Osteoblast (primary cell): ENCODE measurements around the gene ZNF74. TPM values are rescaled to one million over a fixed set of nuclear protein-coding genes. Genes with fewer than 3 reads are reported as not detected.
"Not testable (repeated sequence)": the region's sequence is repeated elsewhere in the genome, so short reads cannot be mapped to it uniquely, and the experiment has no call there.

Experiments
- DNase-seq: peaks from one replicate; pipeline ENCODE4 v3.0.0; 2011; ENCODE audit warnings: low spot score, mixed read lengths; ENCODE audit not compliant: insufficient read length; ENCODE audit errors: missing footprints
- H2AFZ ChIP-seq: 2 replicates; pipeline ENCODE4 v1.6.0; 2011; ENCODE audit warnings: mild to moderate bottlenecking, low read length
- H3K27ac ChIP-seq: 2 replicates; pipeline ENCODE4 v1.5.1; 2011; ENCODE audit warnings: mild to moderate bottlenecking, low read depth, low read length, moderate library complexity
- H3K27me3 ChIP-seq: 2 replicates; pipeline ENCODE4 v1.6.0; 2012; ENCODE audit warnings: mild to moderate bottlenecking, control low read depth, inconsistent platforms, low read length, moderate library complexity; ENCODE audit not compliant: insufficient read depth
- H3K36me3 ChIP-seq: 2 replicates; pipeline ENCODE4 v1.5.1; 2011; ENCODE audit warnings: mild to moderate bottlenecking, low read length, control low read depth, moderate library complexity; ENCODE audit not compliant: insufficient read depth
- H3K4me1 ChIP-seq: 2 replicates; pipeline ENCODE4 v1.5.1; 2011; ENCODE audit warnings: mild to moderate bottlenecking, low read length, control low read depth, moderate library complexity; ENCODE audit not compliant: insufficient read depth
- H3K4me2 ChIP-seq: 2 replicates; pipeline ENCODE4 v1.6.0; 2011; ENCODE audit warnings: mild to moderate bottlenecking, low read length; ENCODE audit not compliant: insufficient read depth
- H3K4me3 ChIP-seq: fragments of 200-600 bp; sonication (generic); 3 replicates; pipeline ENCODE4 v1.5.1; 2012; ENCODE audit warnings: mild to moderate bottlenecking, low read length, inconsistent platforms; ENCODE audit not compliant: insufficient read depth
- H3K79me2 ChIP-seq: 2 replicates; pipeline ENCODE4 v1.6.0; 2012; ENCODE audit warnings: mild to moderate bottlenecking, low read length, control low read depth, inconsistent platforms; ENCODE audit not compliant: insufficient read depth
- H3K9me3 ChIP-seq: 2 replicates; pipeline ENCODE4 v1.5.1; 2011; ENCODE audit warnings: low read depth, low read length, control low read depth
- H4K20me1 ChIP-seq: 2 replicates; pipeline ENCODE4 v1.6.0; 2012; ENCODE audit warnings: mild to moderate bottlenecking, low read length, control low read depth; ENCODE audit not compliant: insufficient read depth
- total RNA-seq: library from RNA; depleted of rRNA; stranded (reverse); fragments of >200 nt; gene quantifications from 2 replicates; pipeline ENCODE4 v1.2.3, GENCODE V29; 2012

The ZNF74 gene
- total RNA-seq, 1 donor, result 13.8 TPM

- H4K20me1 ChIP-seq, H3K4me2 ChIP-seq, H3K27ac ChIP-seq, H3K9me3 ChIP-seq, H2AFZ ChIP-seq, H3K27me3 ChIP-seq, H3K79me2 ChIP-seq, H3K4me3 ChIP-seq, DNase-seq, H3K4me1 ChIP-seq, H3K36me3 ChIP-seq: not testable (repeated sequence)
Observed at GRCh38 chr22:20358503-20359239, 35.3 kb upstream of the ZNF74 start.

GRCh38 chr22:20360261-20360660 is 33.7 kb upstream of the ZNF74 start:
- not testable (repeated sequence) for H3K4me2 ChIP-seq, H3K9me3 ChIP-seq, H3K79me2 ChIP-seq, H3K4me1 ChIP-seq, H3K27ac ChIP-seq, DNase-seq, H3K4me3 ChIP-seq, H4K20me1 ChIP-seq, H2AFZ ChIP-seq, H3K27me3 ChIP-seq, H3K36me3 ChIP-seq

- H4K20me1 ChIP-seq, H3K36me3 ChIP-seq, H3K4me1 ChIP-seq, H3K4me2 ChIP-seq, H3K9me3 ChIP-seq, H3K27me3 ChIP-seq, H3K79me2 ChIP-seq, H3K4me3 ChIP-seq, H2AFZ ChIP-seq, H3K27ac ChIP-seq: not testable (repeated sequence)
- peak; percentile 10 for DNase-seq
Observed at GRCh38 chr22:20360866-20361751, 32.8 kb upstream of the ZNF74 start.

- not testable (repeated sequence) for H3K27ac ChIP-seq, H3K27me3 ChIP-seq, H4K20me1 ChIP-seq, H3K36me3 ChIP-seq, H2AFZ ChIP-seq, DNase-seq, H3K4me2 ChIP-seq, H3K79me2 ChIP-seq, H3K4me1 ChIP-seq, H3K9me3 ChIP-seq, H3K4me3 ChIP-seq
Observed at GRCh38 chr22:20361752-20362229, 32.2 kb upstream of the ZNF74 start.

- not testable (repeated sequence) for H2AFZ ChIP-seq, H4K20me1 ChIP-seq, H3K27ac ChIP-seq, H3K36me3 ChIP-seq, H3K4me2 ChIP-seq, H3K27me3 ChIP-seq, H3K79me2 ChIP-seq, DNase-seq, H3K9me3 ChIP-seq, H3K4me1 ChIP-seq, H3K4me3 ChIP-seq
Observed at GRCh38 chr22:20362403-20362802, 31.5 kb upstream of the ZNF74 start.

GRCh38 chr22:20364335-20365260 is 29.4 kb upstream of the ZNF74 start:
- DNase-seq, H3K27ac ChIP-seq, H3K36me3 ChIP-seq, H3K4me1 ChIP-seq, H3K27me3 ChIP-seq, H4K20me1 ChIP-seq, H2AFZ ChIP-seq, H3K9me3 ChIP-seq, H3K79me2 ChIP-seq, H3K4me3 ChIP-seq: not testable (repeated sequence)
- peak overlapping the region; percentile 50 for H3K4me2 ChIP-seq

- not testable (repeated sequence) for H3K36me3 ChIP-seq, H4K20me1 ChIP-seq, H3K9me3 ChIP-seq, H3K4me3 ChIP-seq, DNase-seq, H2AFZ ChIP-seq, H3K4me2 ChIP-seq, H3K27ac ChIP-seq, H3K4me1 ChIP-seq, H3K27me3 ChIP-seq, H3K79me2 ChIP-seq
Observed at GRCh38 chr22:20366841-20367240, 27.1 kb upstream of the ZNF74 start.

GRCh38 chr22:20368875-20369274 is 25.1 kb upstream of the ZNF74 start:
- not testable (repeated sequence) for H3K27me3 ChIP-seq, H3K9me3 ChIP-seq, H3K36me3 ChIP-seq, H3K4me3 ChIP-seq, H2AFZ ChIP-seq, DNase-seq, H3K4me2 ChIP-seq, H3K27ac ChIP-seq, H4K20me1 ChIP-seq, H3K4me1 ChIP-seq, H3K79me2 ChIP-seq
